Measurements from ENCODE around the gene OR51V1.

GRCh38 chr11:5240458-5240857, 40.0 kb upstream of the OR51V1 start:
- TF ChIP-seq, protein P1, sequence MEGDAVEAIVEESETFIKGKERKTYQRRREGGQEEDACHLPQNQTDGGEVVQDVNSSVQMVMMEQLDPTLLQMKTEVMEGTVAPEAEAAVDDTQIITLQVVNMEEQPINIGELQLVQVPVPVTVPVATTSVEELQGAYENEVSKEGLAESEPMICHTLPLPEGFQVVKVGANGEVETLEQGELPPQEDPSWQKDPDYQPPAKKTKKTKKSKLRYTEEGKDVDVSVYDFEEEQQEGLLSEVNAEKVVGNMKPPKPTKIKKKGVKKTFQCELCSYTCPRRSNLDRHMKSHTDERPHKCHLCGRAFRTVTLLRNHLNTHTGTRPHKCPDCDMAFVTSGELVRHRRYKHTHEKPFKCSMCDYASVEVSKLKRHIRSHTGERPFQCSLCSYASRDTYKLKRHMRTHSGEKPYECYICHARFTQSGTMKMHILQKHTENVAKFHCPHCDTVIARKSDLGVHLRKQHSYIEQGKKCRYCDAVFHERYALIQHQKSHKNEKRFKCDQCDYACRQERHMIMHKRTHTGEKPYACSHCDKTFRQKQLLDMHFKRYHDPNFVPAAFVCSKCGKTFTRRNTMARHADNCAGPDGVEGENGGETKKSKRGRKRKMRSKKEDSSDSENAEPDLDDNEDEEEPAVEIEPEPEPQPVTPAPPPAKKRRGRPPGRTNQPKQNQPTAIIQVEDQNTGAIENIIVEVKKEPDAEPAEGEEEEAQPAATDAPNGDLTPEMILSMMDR (IDR thresholded peaks at IDR 0.05) = no peak
- TF ChIP-seq POLR2AphosphoS5 (IDR thresholded peaks at IDR 0.05; ENCODE audit: insufficient read depth in 1 of 2, low read depth in 1 of 2) (no peak), POLR2A (IDR thresholded peaks at IDR 0.05) (no peak)
